Activated CD4-positive, alpha-beta memory T cell treated with anti-CD3 and anti-CD28 coated beads, Interleukin-2, amount 10 ng/mL, durations not matched to agents 7 days and 5 days (primary cell): ENCODE results near the gene NUDT4B. TPM values are rescaled to one million over a fixed set of nuclear protein-coding genes. Genes with fewer than 3 reads are reported as not detected.
"Not testable (repeated sequence)": the region's sequence is repeated elsewhere in the genome, so short reads cannot be mapped to it uniquely, and the experiment has no call there.

Source experiments
- CTCF ChIA-PET: fragments of 350-600 bp; sonication (Branson Sonifier 250); formaldehyde crosslinking; loops from one replicate; lab custom pipeline; 2021; ENCODE audit warnings: antibody characterized with exemption, inconsistent platforms; lab: Charles Lee
- POLR2A ChIA-PET: fragments of 350-600 bp; sonication (Branson Sonifier 250); formaldehyde crosslinking; loops from one replicate; lab custom pipeline; 2021; ENCODE audit warnings: antibody characterized with exemption; lab: Charles Lee
- DNase-seq: peaks from one replicate; pipeline ENCODE4 v3.0.0-alpha.2; 2020
- H3K27ac Mint-ChIP-seq: one replicate; pipeline ENCODE4 v1.8.0; 2021; ENCODE audit warnings: mild to moderate bottlenecking, mixed read lengths
- H3K27me3 Mint-ChIP-seq: one replicate; pipeline ENCODE4 v1.8.0; 2021; ENCODE audit warnings: mixed read lengths
- H3K36me3 Mint-ChIP-seq: one replicate; pipeline ENCODE4 v1.8.0; 2021; ENCODE audit warnings: low read depth, mixed read lengths
- H3K4me1 Mint-ChIP-seq: one replicate; pipeline ENCODE4 v1.8.0; 2021; ENCODE audit warnings: mixed read lengths
- H3K4me3 Mint-ChIP-seq: one replicate; pipeline ENCODE4 v1.8.0; 2021; ENCODE audit warnings: mild to moderate bottlenecking, mixed read lengths
- H3K9me3 Mint-ChIP-seq: one replicate; pipeline ENCODE4 v1.8.0; 2021; ENCODE audit warnings: mixed read lengths
- total RNA-seq, 2 experiments: library from RNA; stranded (reverse); gene quantifications; one replicate each; pipeline ENCODE4 v1.2.3, GENCODE V29; 2021

The NUDT4B gene
- 1 to 10 TPM in 1 of 2 experiments, under 1 TPM in 1; 0.70 to 1.1 TPM for total RNA-seq

- DNase-seq, H3K27me3 Mint-ChIP-seq, H3K4me1 Mint-ChIP-seq, H3K4me3 Mint-ChIP-seq, H3K27ac Mint-ChIP-seq, POLR2A ChIA-PET, H3K36me3 Mint-ChIP-seq, H3K9me3 Mint-ChIP-seq, CTCF ChIA-PET: not testable (repeated sequence)
These were observed at the start of gene NUDT4B for GRCh38 chr1:148748563-148749334. TSS of gene NUDT4B (plus strand) at chr1:148748774. CDS start at chr1:148748953, 179 bp downstream.

GRCh38 chr1:148699357-148699756 is 49.2 kb upstream of the NUDT4B start:
- POLR2A ChIA-PET, H3K27me3 Mint-ChIP-seq, H3K36me3 Mint-ChIP-seq, H3K27ac Mint-ChIP-seq, H3K4me1 Mint-ChIP-seq, H3K4me3 Mint-ChIP-seq, CTCF ChIA-PET, DNase-seq, H3K9me3 Mint-ChIP-seq: not testable (repeated sequence)

GRCh38 chr1:148702242-148702641 is 46.3 kb upstream of the NUDT4B start:
- DNase-seq, POLR2A ChIA-PET, H3K36me3 Mint-ChIP-seq, H3K4me1 Mint-ChIP-seq, H3K27me3 Mint-ChIP-seq, H3K27ac Mint-ChIP-seq, H3K4me3 Mint-ChIP-seq, CTCF ChIA-PET, H3K9me3 Mint-ChIP-seq: not testable (repeated sequence)

- H3K36me3 Mint-ChIP-seq, POLR2A ChIA-PET, H3K27ac Mint-ChIP-seq, H3K27me3 Mint-ChIP-seq, CTCF ChIA-PET, DNase-seq, H3K4me3 Mint-ChIP-seq, H3K9me3 Mint-ChIP-seq, H3K4me1 Mint-ChIP-seq: not testable (repeated sequence)
These were observed 44.5 kb upstream of the NUDT4B start for GRCh38 chr1:148703973-148704591.

- H3K4me3 Mint-ChIP-seq, H3K4me1 Mint-ChIP-seq, POLR2A ChIA-PET, H3K27ac Mint-ChIP-seq, CTCF ChIA-PET, H3K36me3 Mint-ChIP-seq, DNase-seq, H3K27me3 Mint-ChIP-seq, H3K9me3 Mint-ChIP-seq: not testable (repeated sequence)
These were observed 43.1 kb upstream of the NUDT4B start for GRCh38 chr1:148705316-148705948.

GRCh38 chr1:148708779-148709333 is 39.7 kb upstream of the NUDT4B start:
- POLR2A ChIA-PET, H3K36me3 Mint-ChIP-seq, H3K27me3 Mint-ChIP-seq, H3K4me1 Mint-ChIP-seq, H3K9me3 Mint-ChIP-seq, DNase-seq, CTCF ChIA-PET, H3K27ac Mint-ChIP-seq, H3K4me3 Mint-ChIP-seq: not testable (repeated sequence)

- H3K9me3 Mint-ChIP-seq, H3K4me1 Mint-ChIP-seq, H3K4me3 Mint-ChIP-seq, DNase-seq, H3K27ac Mint-ChIP-seq, CTCF ChIA-PET, H3K27me3 Mint-ChIP-seq, H3K36me3 Mint-ChIP-seq, POLR2A ChIA-PET: not testable (repeated sequence)
These were observed 37.6 kb upstream of the NUDT4B start for GRCh38 chr1:148710772-148711523.

GRCh38 chr1:148712353-148712752 is 36.2 kb upstream of the NUDT4B start:
- DNase-seq, H3K4me3 Mint-ChIP-seq, H3K36me3 Mint-ChIP-seq, H3K9me3 Mint-ChIP-seq, H3K27ac Mint-ChIP-seq, H3K27me3 Mint-ChIP-seq, CTCF ChIA-PET, H3K4me1 Mint-ChIP-seq, POLR2A ChIA-PET: not testable (repeated sequence)

GRCh38 chr1:148715518-148715917 is 33.1 kb upstream of the NUDT4B start:
- H3K27ac Mint-ChIP-seq, H3K9me3 Mint-ChIP-seq, H3K27me3 Mint-ChIP-seq, H3K4me3 Mint-ChIP-seq, CTCF ChIA-PET, DNase-seq, POLR2A ChIA-PET, H3K4me1 Mint-ChIP-seq, H3K36me3 Mint-ChIP-seq: not testable (repeated sequence)

GRCh38 chr1:148716966-148717520 is 31.5 kb upstream of the NUDT4B start:
- CTCF ChIA-PET, DNase-seq, H3K9me3 Mint-ChIP-seq, H3K27ac Mint-ChIP-seq, H3K4me1 Mint-ChIP-seq, POLR2A ChIA-PET, H3K36me3 Mint-ChIP-seq, H3K27me3 Mint-ChIP-seq, H3K4me3 Mint-ChIP-seq: not testable (repeated sequence)

GRCh38 chr1:148720918-148721317 is 27.7 kb upstream of the NUDT4B start:
- POLR2A ChIA-PET, H3K27ac Mint-ChIP-seq, DNase-seq, H3K27me3 Mint-ChIP-seq, H3K9me3 Mint-ChIP-seq, H3K4me1 Mint-ChIP-seq, H3K36me3 Mint-ChIP-seq, H3K4me3 Mint-ChIP-seq, CTCF ChIA-PET: not testable (repeated sequence)

GRCh38 chr1:148722758-148723157 is 25.8 kb upstream of the NUDT4B start:
- POLR2A ChIA-PET, CTCF ChIA-PET, H3K27me3 Mint-ChIP-seq, H3K36me3 Mint-ChIP-seq, DNase-seq, H3K9me3 Mint-ChIP-seq, H3K4me3 Mint-ChIP-seq, H3K27ac Mint-ChIP-seq, H3K4me1 Mint-ChIP-seq: not testable (repeated sequence)

GRCh38 chr1:148723515-148723914 is 25.1 kb upstream of the NUDT4B start:
- H3K9me3 Mint-ChIP-seq, DNase-seq, H3K27me3 Mint-ChIP-seq, POLR2A ChIA-PET, H3K27ac Mint-ChIP-seq, H3K4me1 Mint-ChIP-seq, H3K4me3 Mint-ChIP-seq, CTCF ChIA-PET, H3K36me3 Mint-ChIP-seq: not testable (repeated sequence)
